ENCODE results near the gene GOLGA7B. TPM values are rescaled to one million over a fixed set of nuclear protein-coding genes. Genes with fewer than 3 reads are reported as not detected.

The GOLGA7B gene
- total RNA-seq, 1 donor from 2014 or later = 0.05 TPM

- Mint-ChIP-seq H3K9me3 (ENCODE audit: unreplicated experiment) (no peaks in the 10 kb centered on the region), H3K36me3 (ENCODE audit: unreplicated experiment) (no peaks in the 10 kb centered on the region), H3K4me3 (ENCODE audit: unreplicated experiment) (no peak overlapping the region), H3K27ac (ENCODE audit: unreplicated experiment) (no peak overlapping the region), H3K4me1 (ENCODE audit: unreplicated experiment) (peaks cover 2% of the 10 kb centered on the region), H3K27me3 (ENCODE audit: unreplicated experiment) (peaks cover 33% of the 10 kb centered on the region)
- no peak for TF ChIP-seq CTCF (IDR thresholded peaks at IDR 0.05)
- no peak for DNase-seq (ENCODE audit: extremely low spot score, unreplicated experiment)
Observed at GRCh38 chr10:97904576-97904975, 54.9 kb downstream of the GOLGA7B start.

- no peak for TF ChIP-seq CTCF (IDR thresholded peaks at IDR 0.05)
- DNase-seq (ENCODE audit: extremely low spot score, unreplicated experiment) = no peak
- Mint-ChIP-seq H3K36me3 (ENCODE audit: unreplicated experiment) (no peaks in the 10 kb centered on the region), H3K27me3 (ENCODE audit: unreplicated experiment) (peaks cover 40% of the 10 kb centered on the region), H3K27ac (ENCODE audit: unreplicated experiment) (no peak overlapping the region), H3K9me3 (ENCODE audit: unreplicated experiment) (no peaks in the 10 kb centered on the region), H3K4me1 (ENCODE audit: unreplicated experiment) (peaks cover 2% of the 10 kb centered on the region), H3K4me3 (ENCODE audit: unreplicated experiment) (no peak overlapping the region)
Observed at GRCh38 chr10:97905276-97905675, 55.6 kb downstream of the GOLGA7B start.

GRCh38 chr10:97907211-97907610 lies 57.6 kb downstream of the GOLGA7B start:
- H3K36me3 Mint-ChIP-seq (ENCODE audit: unreplicated experiment) = no peaks in the 10 kb centered on the region
- TF ChIP-seq CTCF (IDR thresholded peaks at IDR 0.05) = no peak
- no peak overlapping the region for H3K4me3 Mint-ChIP-seq (ENCODE audit: unreplicated experiment)
- peaks cover 50% of the 10 kb centered on the region for H3K27me3 Mint-ChIP-seq (ENCODE audit: unreplicated experiment)
- no peak for DNase-seq (ENCODE audit: extremely low spot score, unreplicated experiment)
- H3K27ac Mint-ChIP-seq (ENCODE audit: unreplicated experiment) = no peak overlapping the region
- peaks cover 2% of the 10 kb centered on the region for H3K4me1 Mint-ChIP-seq (ENCODE audit: unreplicated experiment)
- H3K9me3 Mint-ChIP-seq (ENCODE audit: unreplicated experiment) = no peaks in the 10 kb centered on the region

- TF ChIP-seq CTCF (IDR thresholded peaks at IDR 0.05) = no peak
- peaks cover 2% of the 10 kb centered on the region for H3K4me1 Mint-ChIP-seq (ENCODE audit: unreplicated experiment)
- no peak overlapping the region for H3K4me3 Mint-ChIP-seq (ENCODE audit: unreplicated experiment)
- no peaks in the 10 kb centered on the region for H3K9me3 Mint-ChIP-seq (ENCODE audit: unreplicated experiment)
- DNase-seq (ENCODE audit: extremely low spot score, unreplicated experiment) = no peak
- H3K27ac Mint-ChIP-seq (ENCODE audit: unreplicated experiment) = no peak overlapping the region
- H3K36me3 Mint-ChIP-seq (ENCODE audit: unreplicated experiment) = no peaks in the 10 kb centered on the region
- peaks cover 54% of the 10 kb centered on the region for H3K27me3 Mint-ChIP-seq (ENCODE audit: unreplicated experiment)
Observed at GRCh38 chr10:97907830-97908229, 58.2 kb downstream of the GOLGA7B start.

GRCh38 chr10:97910661-97911060 lies 61.0 kb downstream of the GOLGA7B start:
- Mint-ChIP-seq H3K27ac (ENCODE audit: unreplicated experiment) (no peak overlapping the region), H3K27me3 (ENCODE audit: unreplicated experiment) (peaks cover 58% of the 10 kb centered on the region), H3K9me3 (ENCODE audit: unreplicated experiment) (no peaks in the 10 kb centered on the region), H3K36me3 (ENCODE audit: unreplicated experiment) (no peaks in the 10 kb centered on the region), H3K4me1 (ENCODE audit: unreplicated experiment) (peaks cover 5% of the 10 kb centered on the region), H3K4me3 (ENCODE audit: unreplicated experiment) (no peak overlapping the region)
- no peak for TF ChIP-seq CTCF (IDR thresholded peaks at IDR 0.05)
- DNase-seq (ENCODE audit: extremely low spot score, unreplicated experiment) = no peak

Data from osteocyte (in vitro differentiated cells).